GM19099 (cell line): ENCODE results near the gene TNKS1BP1.

Source experiments
- POLR2A ChIP-seq: IDR thresholded peaks from 3 replicates; pipeline ENCODE4 v1.6.1; 2011; ENCODE audit warnings: low read depth; ENCODE audit not compliant: insufficient read length; ENCODE audit errors: extremely low read depth

Gene TNKS1BP1

GRCh38 chr11:57324886-57325734 is at the start of gene TNKS1BP1:
Gene TNKS1BP1, minus strand, starts transcription at chr11:57324952. Its CDS starts 3,067 bp downstream, at chr11:57321885.
- peak; percentile 82 for TF ChIP-seq POLR2A

- no peak for TF ChIP-seq POLR2A
Observed at GRCh38 chr11:57373146-57373545, 48.4 kb upstream of the TNKS1BP1 start.

DNA sequence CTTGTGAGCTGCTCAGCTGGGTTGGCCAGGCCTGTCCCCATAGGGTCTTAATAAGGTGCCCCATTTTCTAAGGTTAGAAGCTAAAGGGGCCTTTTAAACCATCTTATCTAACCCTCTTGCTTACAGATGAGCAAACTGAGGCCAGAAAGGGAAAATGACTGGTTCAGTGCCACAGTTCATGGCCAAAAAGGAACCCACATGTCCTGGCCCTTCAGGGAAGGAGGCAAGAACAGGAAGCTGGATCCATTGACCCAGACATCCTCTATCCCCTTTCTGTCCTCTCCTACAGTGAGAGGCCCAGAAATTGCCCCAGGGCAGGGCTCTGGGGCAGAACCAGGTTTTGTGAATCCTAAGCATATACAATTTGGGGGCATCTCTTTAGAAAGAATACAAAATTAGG is 46.2 kb upstream of the TNKS1BP1 start:
- TF ChIP-seq POLR2A = no peak

DNA sequence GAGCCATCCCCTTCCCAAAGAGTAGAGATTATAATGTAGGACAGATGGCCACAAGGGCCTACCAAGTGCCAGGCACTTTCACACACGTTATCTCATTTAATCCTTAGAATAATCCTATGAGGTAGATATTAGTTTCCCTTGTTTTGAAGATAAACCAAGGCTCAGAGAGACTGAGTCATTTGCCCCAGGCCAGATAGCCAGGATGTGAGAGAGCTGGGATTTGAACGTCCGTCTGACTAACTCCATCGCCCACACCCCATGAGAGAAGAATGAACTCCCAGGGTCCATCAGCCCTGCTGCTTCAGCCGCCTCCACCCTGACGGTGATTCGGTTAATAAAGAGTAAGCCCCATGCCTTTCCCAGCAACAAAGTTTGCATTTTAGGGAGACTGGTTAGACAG is 45.5 kb upstream of the TNKS1BP1 start:
- no peak for TF ChIP-seq POLR2A

DNA sequence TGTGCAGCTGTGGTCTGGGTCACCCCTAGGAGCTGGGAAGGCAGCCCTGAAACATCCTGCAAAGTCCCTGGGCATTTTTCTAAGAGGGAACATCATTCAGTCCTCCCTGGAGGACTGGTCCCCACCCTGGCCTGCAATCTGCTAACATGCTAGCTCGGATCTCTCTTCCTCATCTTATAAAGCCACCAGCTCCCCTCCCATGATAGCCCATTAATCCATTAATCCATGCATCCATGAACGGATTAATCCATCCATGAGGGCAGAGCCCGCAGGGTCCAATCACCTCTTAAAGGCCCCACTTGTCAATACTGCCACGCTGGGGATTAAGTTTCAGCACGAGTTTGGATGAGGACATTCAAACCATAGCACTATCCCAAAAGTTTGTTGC is 44.1 kb upstream of the TNKS1BP1 start:
- no peak for TF ChIP-seq POLR2A

GRCh38 chr11:57368106-57368844 is 43.5 kb upstream of the TNKS1BP1 start:
- no peak for TF ChIP-seq POLR2A

DNA sequence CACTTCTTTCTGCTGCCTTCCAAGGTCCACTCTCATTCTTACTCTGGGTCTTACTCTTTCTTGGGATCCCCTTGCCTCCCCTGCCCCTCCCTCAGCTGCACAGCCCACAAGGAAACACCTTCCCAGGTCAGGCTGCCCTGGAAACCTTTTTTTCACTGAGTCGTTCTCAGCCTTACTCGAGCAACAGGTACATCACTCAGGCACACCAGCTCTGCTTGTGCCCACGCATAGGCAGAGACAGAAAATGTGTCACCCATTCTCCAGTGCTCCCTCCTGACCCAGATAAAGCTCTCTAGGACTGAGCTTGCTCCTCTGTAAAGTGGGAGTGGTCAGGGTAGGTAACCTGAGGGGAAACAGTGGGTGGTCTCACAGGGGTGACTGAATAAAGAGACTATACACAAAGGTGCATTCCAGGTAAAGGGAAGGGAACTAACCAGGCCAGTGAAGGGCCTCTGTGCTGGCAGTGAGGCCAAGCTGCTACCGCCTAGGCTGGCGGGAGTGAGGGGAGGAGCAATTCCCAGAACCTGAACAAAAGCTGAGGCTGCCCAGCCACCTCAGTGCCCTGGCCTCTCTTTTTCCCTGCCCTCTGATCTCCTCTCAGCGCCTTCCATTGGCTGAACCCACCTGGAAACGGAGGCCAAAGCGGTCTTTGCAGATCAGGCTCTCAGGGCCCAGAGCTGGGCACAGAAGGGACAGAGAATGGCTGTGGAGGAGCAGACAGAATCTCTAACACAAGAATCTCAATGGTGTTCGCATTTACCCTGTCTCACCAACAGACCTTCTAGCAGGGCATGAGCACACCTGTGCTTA is 40.3 kb upstream of the TNKS1BP1 start:
- no peak for TF ChIP-seq POLR2A

- TF ChIP-seq POLR2A = no peak
Observed at GRCh38 chr11:57363131-57364080, 38.7 kb upstream of the TNKS1BP1 start.

DNA sequence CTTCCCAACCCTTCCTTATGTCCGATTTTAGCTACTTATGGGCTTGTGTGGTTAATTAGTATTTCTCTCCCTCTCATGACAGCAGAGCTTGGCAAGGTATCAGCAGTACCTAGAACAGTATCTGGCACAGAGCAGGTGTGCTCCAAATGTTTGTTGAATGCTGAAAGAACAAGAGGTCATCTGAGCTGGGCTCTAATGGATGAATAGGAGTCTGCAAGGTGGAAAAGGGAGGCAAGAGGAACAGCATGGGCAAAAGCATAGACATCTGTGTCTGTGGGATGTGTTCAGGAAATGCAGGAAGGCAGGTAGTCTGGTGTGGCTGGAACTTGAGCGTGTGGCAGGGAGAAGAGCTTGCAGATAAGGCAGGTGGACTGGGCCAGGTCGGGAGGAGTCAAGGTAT is 37.2 kb upstream of the TNKS1BP1 start:
- no peak for TF ChIP-seq POLR2A

GRCh38 chr11:57360991-57361390 is 36.2 kb upstream of the TNKS1BP1 start:
- no peak for TF ChIP-seq POLR2A

GRCh38 chr11:57359896-57360690 is 35.3 kb upstream of the TNKS1BP1 start:
- TF ChIP-seq POLR2A = no peak

DNA sequence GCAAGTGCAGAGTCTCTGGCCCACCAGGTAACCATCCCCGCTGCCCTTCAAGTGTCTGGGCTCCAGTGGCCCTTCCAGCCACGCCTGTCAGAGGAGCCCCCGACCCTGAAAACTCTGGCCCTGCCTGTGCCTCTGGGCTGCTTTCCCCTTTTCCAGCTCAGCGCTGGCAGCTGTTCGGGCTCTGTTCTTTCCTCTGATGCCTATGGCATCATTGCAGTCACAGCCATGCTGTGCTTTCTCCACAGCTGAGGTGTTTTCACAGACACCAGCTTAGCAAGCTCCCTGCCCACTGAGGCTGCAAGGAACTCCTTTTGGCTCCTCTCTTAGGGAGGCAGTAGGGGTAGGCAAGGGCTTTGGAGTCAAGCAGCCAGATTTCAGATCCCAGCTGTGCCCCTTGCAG is 34.6 kb upstream of the TNKS1BP1 start:
- TF ChIP-seq POLR2A = no peak

GRCh38 chr11:57358991-57359390 is 34.2 kb upstream of the TNKS1BP1 start:
- no peak for TF ChIP-seq POLR2A
